HG02870 (cell line): ENCODE measurements around the gene HNRNPDL.
"Not testable (repeated sequence)": the region's sequence is repeated elsewhere in the genome, so short reads cannot be mapped to it uniquely, and the experiment has no call there.

Experiments used
- ATAC-seq: cut with Tn5 transposase; IDR thresholded peaks from one replicate; pipeline ENCODE4 v1.9.1; 2021; ENCODE audit warnings: mild to moderate bottlenecking, moderate library complexity; ENCODE audit not compliant: unreplicated experiment

Gene HNRNPDL

GRCh38 chr4:82433791-82434190 lies 3.5 kb upstream of the HNRNPDL start:
- no peak for ATAC-seq

- no peak for ATAC-seq
These were observed 2.3 kb upstream of the HNRNPDL start for GRCh38 chr4:82432596-82432995.

GRCh38 chr4:82431831-82432230 lies 1.6 kb upstream of the HNRNPDL start:
- ATAC-seq: no peak

- no peak for ATAC-seq
These were observed 893 bp upstream of the HNRNPDL start for GRCh38 chr4:82430964-82431745.

GRCh38 chr4:82429728-82430192 lies 502 bp downstream of the HNRNPDL start:
- peak; percentile 1 for ATAC-seq

- peak; percentile 42 for ATAC-seq
These were observed 1.1 kb downstream of the HNRNPDL start for GRCh38 chr4:82428969-82429727.

- no peak for ATAC-seq
These were observed 1.7 kb downstream of the HNRNPDL start for GRCh38 chr4:82428526-82428968.

- ATAC-seq: no peak
These were observed 4.8 kb downstream of the HNRNPDL start for GRCh38 chr4:82425478-82425877.

- ATAC-seq: no peak
These were observed 6.8 kb downstream of the HNRNPDL start for GRCh38 chr4:82423245-82424054.

- ATAC-seq: no peak
These were observed 7.6 kb downstream of the HNRNPDL start for GRCh38 chr4:82422616-82423015.

GRCh38 chr4:82421796-82422560 lies 8.3 kb downstream of the HNRNPDL start:
- no peak for ATAC-seq

GRCh38 chr4:82419451-82419850 lies 10.8 kb downstream of the HNRNPDL start:
- ATAC-seq: no peak

- ATAC-seq: no peak
These were observed 14.3 kb downstream of the HNRNPDL start for GRCh38 chr4:82415922-82416365.

- not testable (repeated sequence) for ATAC-seq
These were observed 15.2 kb downstream of the HNRNPDL start for GRCh38 chr4:82415061-82415460.

- no peak for ATAC-seq
These were observed 26.5 kb downstream of the HNRNPDL start for GRCh38 chr4:82403725-82404124.

GRCh38 chr4:82402196-82402775 lies 28.0 kb downstream of the HNRNPDL start:
- ATAC-seq: no peak

GRCh38 chr4:82401600-82401999 lies 28.7 kb downstream of the HNRNPDL start:
- ATAC-seq: no peak

- ATAC-seq: no peak
These were observed 32.0 kb downstream of the HNRNPDL start for GRCh38 chr4:82398263-82398662.

GRCh38 chr4:82397527-82397926 lies 32.7 kb downstream of the HNRNPDL start:
- no peak for ATAC-seq

GRCh38 chr4:82394896-82395295 lies 35.4 kb downstream of the HNRNPDL start:
- no peak for ATAC-seq
